ENCODE results near the gene CHAD. TPM values are rescaled to one million over a fixed set of nuclear protein-coding genes. Genes with fewer than 3 reads are reported as not detected.

CHAD gene
- total RNA-seq, 3 donors from 2014 or later, result 2.3 to 5.6 TPM; not detected in 1

GRCh38 chr17:50426814-50427787 is 41.6 kb downstream of the CHAD start:
- no peaks in the 10 kb centered on the region for H3K9me3 ChIP-seq
- peak in 1 of 2 donors; percentile 54 for DNase-seq (ENCODE audit: low spot score in 2 of 2)
- peak overlapping the region; percentile 49 to 81 (median 77) for H3K4me3 ChIP-seq
- H3K36me3 ChIP-seq, result no peaks in the 10 kb centered on the region
- H3K27me3 ChIP-seq, result no peaks in the 10 kb centered on the region
- H3K4me1 ChIP-seq, result peaks cover 6 to 10% of the 10 kb centered on the region in 2 donors
- intact Hi-C loops (cut with DNase I; ENCODE audit: low total_unique reads), result no loop called here
- H3K27ac ChIP-seq, result peak overlapping the region; percentile 86 to 91
- TF ChIP-seq CTCF (IDR thresholded peaks at IDR 0.05) (peak in 1 of 3 donors; percentile 16), POLR2A (IDR thresholded peaks at IDR 0.05) (no peak)

- intact Hi-C loops (cut with DNase I; ENCODE audit: low total_unique reads), result no loop called here
- H3K9me3 ChIP-seq, result no peaks in the 10 kb centered on the region
- no peaks in the 10 kb centered on the region for H3K36me3 ChIP-seq
- H3K27ac ChIP-seq, result peak overlapping the region; percentile 86 to 91
- no peak for TF ChIP-seq POLR2A (IDR thresholded peaks at IDR 0.05)
- no peak for TF ChIP-seq CTCF (IDR thresholded peaks at IDR 0.05)
- TF ChIP-seq POLR2AphosphoS5 (IDR thresholded peaks at IDR 0.05), result no peak
- peak overlapping the region; percentile 49 to 81 (median 77) for H3K4me3 ChIP-seq
- no peaks in the 10 kb centered on the region for H3K27me3 ChIP-seq
- peaks cover 6 to 10% of the 10 kb centered on the region in 2 donors for H3K4me1 ChIP-seq
- DNase-seq (ENCODE audit: low spot score in 2 of 2), result no peak
Observed at GRCh38 chr17:50426472-50426782, 42.3 kb downstream of the CHAD start.

- Histone ChIP-seq H3K4me1 (peaks cover 6 to 10% of the 10 kb centered on the region in 2 donors), H3K27me3 (no peaks in the 10 kb centered on the region)
Observed at GRCh38 chr17:50425682-50426471, 42.8 kb downstream of the CHAD start, which contains the start of gene ACSF2. ACSF2 (plus strand) TSS chr17:50426218; CDS start chr17:50426262, 44 bp downstream.

GRCh38 chr17:50424996-50425681 is 43.5 kb downstream of the CHAD start:
- H3K27me3 ChIP-seq, result no peaks in the 10 kb centered on the region

More at GRCh38 chr17:50425682-50426471, 42.8 kb downstream of the CHAD start, which contains the start of gene ACSF2:
- Histone ChIP-seq H3K36me3 (no peaks in the 10 kb centered on the region), H3K27ac (peak within 1 kb of the TSS; percentile 86 to 91), H3K9me3 (no peaks in the 10 kb centered on the region), H3K4me3 (peak within 1 kb of the TSS; percentile 49 to 81 (median 77))
- intact Hi-C loops (cut with DNase I; ENCODE audit: low total_unique reads), result no loop called here
- TF ChIP-seq CTCF (IDR thresholded peaks at IDR 0.05), result no peak
- TF ChIP-seq POLR2AphosphoS5 (IDR thresholded peaks at IDR 0.05), result peak in 2 of 3 donors; percentile 7 to 55
- peak; percentile 60 for TF ChIP-seq POLR2A (IDR thresholded peaks at IDR 0.05)
- peak; percentile 72 to 78 for DNase-seq (ENCODE audit: low spot score in 2 of 2)

More at GRCh38 chr17:50424996-50425681, 43.5 kb downstream of the CHAD start:
- H3K4me3 ChIP-seq, result peak overlapping the region; percentile 49 to 81 (median 77)
- no peaks in the 10 kb centered on the region for H3K9me3 ChIP-seq
- intact Hi-C loops (cut with DNase I; ENCODE audit: low total_unique reads), result no loop called here
- H3K27ac ChIP-seq, result peak overlapping the region; percentile 86 to 91
- H3K36me3 ChIP-seq, result no peaks in the 10 kb centered on the region
- no peak for TF ChIP-seq POLR2AphosphoS5 (IDR thresholded peaks at IDR 0.05)
- no peak for TF ChIP-seq POLR2A (IDR thresholded peaks at IDR 0.05)
- no peak for TF ChIP-seq CTCF (IDR thresholded peaks at IDR 0.05)
- H3K4me1 ChIP-seq, result peaks cover 6 to 10% of the 10 kb centered on the region in 2 donors
- no peak for DNase-seq (ENCODE audit: low spot score in 2 of 2)
